HG03159 (cell line): ENCODE results near the gene GALNT17.

Experiments used
- ATAC-seq: cut with Tn5 transposase; IDR thresholded peaks from one replicate; pipeline ENCODE4 v1.9.1; 2021; ENCODE audit warnings: mild to moderate bottlenecking, moderate library complexity; ENCODE audit not compliant: unreplicated experiment

Gene GALNT17

DNA sequence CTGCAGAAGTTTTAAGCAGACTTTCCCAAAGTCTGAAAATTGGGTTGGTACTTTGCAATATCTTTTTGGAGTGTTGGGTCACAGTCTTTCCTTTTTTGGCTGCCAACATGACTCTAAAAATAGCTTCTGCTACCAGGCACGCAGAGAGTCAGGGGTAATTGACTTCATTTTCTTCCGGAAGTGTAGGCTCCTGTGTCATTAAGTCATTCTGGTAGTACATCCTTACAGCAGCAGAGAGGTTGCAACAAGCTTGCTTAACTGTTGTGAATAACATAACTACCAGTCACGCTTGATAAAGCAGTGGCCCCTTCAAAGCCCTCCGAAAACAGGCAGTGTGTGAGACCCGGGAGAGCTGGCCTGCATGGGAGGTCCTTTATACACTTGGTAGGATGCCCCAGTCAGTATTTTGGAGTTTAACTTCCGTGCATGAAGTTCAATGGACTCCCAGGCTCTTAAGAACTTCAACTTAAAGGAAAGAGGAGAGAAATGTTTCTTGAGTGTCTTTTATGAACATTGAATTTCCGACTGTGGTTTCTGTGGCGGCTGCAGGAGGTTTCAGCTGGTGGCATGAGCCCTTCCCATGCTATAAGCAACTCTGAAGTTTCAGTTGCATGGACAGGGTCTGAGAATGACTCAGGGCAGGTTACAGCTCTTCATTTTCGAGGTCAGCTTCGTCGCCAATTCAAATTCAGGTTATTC lies 310.7 kb downstream of the GALNT17 start:
- ATAC-seq = no peak

- no peak for ATAC-seq
Measured at GRCh38 chr7:71443191-71443530, 311.2 kb downstream of the GALNT17 start.

DNA sequence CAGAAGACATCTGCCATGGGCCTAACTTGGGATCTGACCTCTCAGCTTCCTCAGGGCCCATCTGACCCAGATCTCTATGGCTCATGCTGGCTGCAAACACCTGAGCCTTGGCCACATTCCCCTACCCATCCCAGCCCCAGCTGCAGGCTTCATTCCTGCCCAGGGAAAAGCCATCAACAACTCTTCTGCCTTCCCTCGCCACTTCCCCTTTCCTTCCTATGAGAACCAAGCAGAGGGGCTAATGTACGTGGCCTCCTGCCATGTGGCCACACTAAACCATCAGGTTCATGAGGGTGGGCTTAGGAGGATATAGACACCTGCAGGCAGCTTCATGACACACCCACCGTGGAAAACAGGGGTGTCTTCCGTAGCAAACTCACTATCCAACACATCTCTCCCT lies 312.2 kb downstream of the GALNT17 start:
- no peak for ATAC-seq

DNA sequence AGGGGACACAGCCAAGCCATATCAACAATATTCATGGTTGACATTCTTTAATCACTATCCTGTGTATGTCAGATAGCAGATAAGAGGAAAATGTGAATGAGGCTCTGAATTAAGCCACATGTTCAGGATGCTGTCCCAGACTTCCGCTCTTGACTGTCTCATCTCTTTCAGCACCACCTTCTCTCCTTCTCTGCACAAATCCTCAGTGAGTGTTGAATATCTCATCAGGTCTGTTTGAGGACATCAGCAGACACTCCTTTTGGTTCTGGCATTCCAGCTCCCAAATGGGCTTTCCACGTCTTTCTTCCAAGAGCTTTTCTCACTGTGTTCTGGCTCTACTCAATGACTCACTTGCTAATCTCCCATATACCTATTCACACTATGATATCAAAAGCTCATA lies 321.7 kb downstream of the GALNT17 start:
- no peak for ATAC-seq

DNA sequence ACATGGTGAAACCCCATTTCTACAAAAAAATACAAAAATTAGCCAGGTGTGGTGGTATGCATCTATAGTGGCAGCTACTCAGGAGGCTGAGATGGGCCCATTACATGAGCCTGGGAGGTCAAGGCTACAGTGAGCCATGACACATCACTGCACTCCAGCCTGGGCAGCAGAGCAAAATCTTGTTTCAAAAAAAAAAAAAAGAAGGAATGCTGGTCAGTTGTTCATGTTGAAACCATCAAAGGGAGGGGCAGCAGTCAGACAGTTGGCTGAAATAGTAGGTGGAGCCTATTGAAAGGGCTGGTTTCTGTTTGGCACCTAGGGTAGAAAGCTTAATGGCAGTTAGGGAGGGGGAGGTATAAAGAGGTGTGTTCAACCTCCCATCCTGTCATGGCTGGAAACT lies 323.0 kb downstream of the GALNT17 start:
- ATAC-seq = no peak

- ATAC-seq = no peak
Measured at GRCh38 chr7:71457021-71457420, 325.1 kb downstream of the GALNT17 start.

DNA sequence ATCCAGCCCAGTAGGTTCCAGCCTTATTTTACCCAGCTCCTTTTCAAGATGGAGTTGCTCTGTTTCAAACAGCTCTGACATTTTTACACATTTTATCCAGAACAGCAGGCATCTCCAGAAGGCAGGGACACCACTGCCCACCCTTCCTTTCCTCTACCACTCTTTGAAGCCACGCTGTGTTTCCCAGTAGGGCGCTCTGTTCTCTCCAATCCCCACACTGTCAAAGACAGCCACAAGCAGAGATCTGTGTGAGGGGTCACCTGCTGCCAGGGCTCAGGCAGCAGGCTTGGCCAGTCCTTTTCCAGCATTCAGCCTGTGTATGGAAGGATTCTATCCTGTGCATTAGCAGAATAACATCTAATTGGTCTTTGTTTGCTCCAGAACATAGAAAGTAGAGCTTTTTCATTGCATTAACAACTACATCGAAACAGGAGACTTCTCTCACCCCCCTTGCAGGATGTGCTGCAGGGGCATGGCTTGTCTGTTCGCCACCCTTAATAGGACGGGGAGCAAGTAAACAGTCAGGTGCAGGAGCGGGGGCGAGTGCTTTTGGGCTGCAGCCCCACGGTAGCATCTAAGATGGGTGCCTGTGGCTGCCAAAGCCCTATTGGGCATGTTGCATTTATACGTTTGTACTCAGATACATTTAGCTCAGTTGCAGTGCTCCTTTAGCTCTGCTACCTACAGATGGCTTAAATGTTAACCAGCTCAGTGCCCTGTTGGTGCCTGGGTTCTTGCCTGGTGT lies 326.1 kb downstream of the GALNT17 start:
- ATAC-seq = no peak

DNA sequence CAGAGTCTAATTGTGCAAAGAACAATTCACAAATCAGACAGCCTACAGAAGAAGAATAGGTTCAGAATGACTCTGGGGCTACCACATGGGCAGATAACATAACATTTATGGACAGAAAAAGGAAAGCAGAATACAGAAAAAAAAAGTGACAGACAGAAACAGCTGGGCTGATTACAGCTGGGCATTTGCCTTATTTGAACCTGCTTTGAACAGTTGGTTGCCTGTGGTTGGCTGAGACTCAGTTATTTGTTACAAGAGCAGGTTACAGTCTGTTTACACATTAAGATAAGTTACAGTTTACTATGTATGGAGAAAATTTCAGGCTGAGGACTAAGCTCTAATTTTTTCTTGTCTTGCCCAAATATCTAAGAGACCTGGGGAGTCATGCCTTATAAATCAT lies 327.2 kb downstream of the GALNT17 start:
- ATAC-seq = no peak

DNA sequence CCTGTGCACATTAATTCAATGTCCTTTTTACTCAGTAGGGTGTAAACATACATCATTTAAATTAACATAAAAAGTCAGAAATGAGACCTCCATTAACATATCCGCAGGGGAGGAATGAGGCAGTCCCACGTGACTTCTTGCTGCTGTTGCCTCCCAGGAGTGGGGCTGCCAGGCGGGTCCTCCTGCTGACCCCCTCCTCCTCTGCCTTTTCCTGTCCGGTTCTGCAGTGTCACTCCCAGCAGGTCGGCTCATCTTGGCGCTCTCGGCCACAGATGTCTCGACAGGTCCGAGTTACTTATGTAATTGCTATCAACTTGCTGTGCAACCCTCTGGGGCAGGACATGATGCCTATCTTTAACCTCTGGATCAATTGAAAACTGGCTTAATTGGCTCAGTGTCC lies 329.6 kb downstream of the GALNT17 start:
- ATAC-seq = no peak

GRCh38 chr7:71465741-71466189 lies 333.8 kb downstream of the GALNT17 start:
- no peak for ATAC-seq

GRCh38 chr7:71466448-71467145 lies 334.7 kb downstream of the GALNT17 start:
- ATAC-seq = no peak

DNA sequence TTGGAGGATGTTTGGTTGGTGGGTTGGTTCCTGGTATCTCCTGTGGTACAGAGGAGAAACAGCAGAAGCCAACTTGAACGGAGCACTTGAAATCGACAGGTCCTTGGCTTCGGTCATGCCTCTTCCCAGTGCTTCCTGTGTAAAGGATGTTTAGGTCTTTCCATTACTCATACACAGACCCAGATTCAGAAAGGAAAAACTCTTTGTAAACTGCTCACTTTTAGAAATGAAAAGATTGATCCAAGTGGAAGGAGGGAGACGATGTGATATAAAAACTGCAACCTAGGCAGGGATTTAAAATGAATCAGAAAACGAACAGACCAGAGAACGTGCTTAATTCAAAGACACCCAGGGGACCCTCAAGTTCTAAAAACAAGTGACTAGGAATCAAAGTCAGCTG lies 338.4 kb downstream of the GALNT17 start:
- no peak for ATAC-seq

DNA sequence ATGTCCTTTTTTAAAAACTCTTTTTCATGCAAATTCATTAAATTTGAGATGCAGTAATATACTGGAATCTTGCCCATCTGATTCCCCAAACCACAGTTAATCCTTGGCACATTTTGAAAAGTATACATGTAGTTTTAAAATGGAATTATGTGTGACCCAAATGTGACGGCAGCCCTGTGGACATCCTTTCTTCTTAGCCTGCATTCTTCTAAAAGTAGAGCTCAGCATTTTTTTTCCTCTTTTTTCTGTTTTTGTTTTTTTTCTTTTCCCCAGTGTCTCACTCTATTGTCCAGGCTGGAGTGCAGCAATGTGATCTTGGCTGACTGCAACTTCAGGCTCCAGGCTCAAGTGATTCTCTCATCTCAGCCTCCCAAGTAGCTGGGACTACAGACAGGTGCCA lies 338.9 kb downstream of the GALNT17 start:
- no peak for ATAC-seq

GRCh38 chr7:71472962-71473361 lies 341.0 kb downstream of the GALNT17 start:
- no peak for ATAC-seq

GRCh38 chr7:71473366-71473967 lies 341.5 kb downstream of the GALNT17 start:
- ATAC-seq = no peak

DNA sequence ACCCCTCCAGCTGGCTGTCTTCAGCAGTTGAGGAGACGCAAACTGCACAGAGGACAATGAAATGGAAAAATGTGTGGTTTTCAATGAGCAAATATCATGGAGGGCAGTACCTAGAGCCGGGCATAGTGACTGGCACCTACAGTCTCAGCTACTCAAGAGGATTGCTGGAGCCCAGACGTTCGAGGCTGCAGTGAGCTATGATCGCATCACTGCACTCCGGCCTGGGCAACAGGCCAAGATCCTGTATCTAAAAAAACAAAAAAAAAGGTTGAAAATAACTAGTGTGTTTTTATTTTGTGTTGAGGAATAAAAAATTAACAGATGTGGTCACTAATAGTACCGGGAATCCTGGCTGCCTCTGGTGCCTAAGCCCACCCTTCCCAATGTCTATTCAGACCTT lies 345.5 kb downstream of the GALNT17 start:
- no peak for ATAC-seq

DNA sequence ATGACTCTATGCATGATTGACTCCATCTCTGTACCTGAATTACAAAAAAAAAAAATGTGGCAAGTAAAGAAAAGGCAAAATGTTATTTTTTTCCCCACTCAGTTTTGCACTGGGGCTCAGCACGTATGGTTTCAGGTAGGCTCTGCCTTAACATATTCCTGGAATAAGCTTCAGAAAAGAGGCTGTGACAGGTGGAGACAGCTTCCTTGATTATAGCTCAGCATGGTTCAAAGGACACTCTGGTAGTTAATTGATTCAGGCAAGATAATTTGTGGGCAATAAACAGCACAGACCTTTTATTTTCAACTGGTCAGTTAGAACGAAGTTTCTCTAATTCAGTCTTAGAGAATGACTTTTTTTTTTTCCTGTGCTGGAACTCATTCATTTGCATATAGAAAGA lies 347.3 kb downstream of the GALNT17 start:
- no peak for ATAC-seq

- ATAC-seq = no peak
Measured at GRCh38 chr7:71480791-71481190, 348.8 kb downstream of the GALNT17 start.

- ATAC-seq = no peak
Measured at GRCh38 chr7:71482284-71482683, 350.3 kb downstream of the GALNT17 start.

GRCh38 chr7:71484380-71484779 lies 352.4 kb downstream of the GALNT17 start:
- ATAC-seq = no peak

- ATAC-seq = no peak
Measured at GRCh38 chr7:71485586-71485985, 353.6 kb downstream of the GALNT17 start.

GRCh38 chr7:71486414-71486813 lies 354.5 kb downstream of the GALNT17 start:
- no peak for ATAC-seq
